ENCODE data around the gene GPR32.

GRCh38 chr19:50750010-50750409 is 20.3 kb upstream of the GPR32 start:
- TF ChIP-seq POLR2AphosphoS5 (IDR thresholded peaks at IDR 0.05) (no peak), CTCF (IDR thresholded peaks at IDR 0.05 in 8 of 11, conservative IDR thresholded peaks at IDR 0.05 in 3 of 11) (no peak), POLR2A (IDR thresholded peaks at IDR 0.05) (no peak)

All from spleen (tissue), 7 donors.